HepG2 (cell line): ENCODE data around the gene MAP3K20. TPM values are rescaled to one million over a fixed set of nuclear protein-coding genes. Genes with fewer than 3 reads are reported as not detected.

Source experiments
- ATAD3A ChIP-seq: sonication (generic); formaldehyde crosslinking; IDR thresholded peaks from 2 replicates; pipeline ENCODE4 v1.4.0; 2020; ENCODE audit warnings: missing genetic modification reagents
- FOXP1 ChIP-seq, 2 experiments: fragments of 450-650 bp in 1 of 2; IDR thresholded peaks; 2 replicates each; pipeline ENCODE4 v1.6.1; 2017 to 2018; ENCODE audit warnings: antibody characterized with exemption in 1 of 2
- KDM2A ChIP-seq: sonication (generic); formaldehyde crosslinking; IDR thresholded peaks from 2 replicates; pipeline ENCODE4 v1.4.0; 2020; ENCODE audit warnings: low read depth, missing genetic modification reagents, borderline replicate concordance
- LCORL ChIP-seq, 2 experiments: fragments of 450-650 bp in 1 of 2; sonication (generic) in 1 of 2; formaldehyde crosslinking in 1 of 2; IDR thresholded peaks; 2 replicates each; pipeline versions ENCODE4 v1.5.0 to v1.6.1; 2017 to 2020; ENCODE audit warnings: antibody characterized with exemption in 1 of 2, missing genetic modification reagents in 1 of 2
- MED8 ChIP-seq: sonication (generic); formaldehyde crosslinking; IDR thresholded peaks from 2 replicates; pipeline ENCODE4 v1.8.1; 2023; ENCODE audit warnings: mild to moderate bottlenecking, missing genetic modification reagents; ENCODE audit not compliant: insufficient replicate concordance
- POGZ ChIP-seq: sonication (generic); formaldehyde crosslinking; IDR thresholded peaks from 2 replicates; pipeline ENCODE4 v1.4.0; 2020; ENCODE audit warnings: mild to moderate bottlenecking, missing genetic modification reagents
- RBAK ChIP-seq: sonication (generic); formaldehyde crosslinking; IDR thresholded peaks from 2 replicates; pipeline ENCODE4 v1.5.1; 2020; ENCODE audit warnings: mild to moderate bottlenecking, missing genetic modification reagents
- ZNF382 ChIP-seq: sonication (generic); formaldehyde crosslinking; IDR thresholded peaks from 2 replicates; pipeline ENCODE4 v1.5.0; 2020; ENCODE audit warnings: missing genetic modification reagents, mild to moderate bottlenecking, borderline replicate concordance
- ZNF546 ChIP-seq: sonication (generic); formaldehyde crosslinking; conservative IDR thresholded peaks from 2 replicates; pipeline ENCODE4 v1.8.1; 2023; ENCODE audit warnings: mild to moderate bottlenecking, missing genetic modification reagents
- ZNF747 ChIP-seq: sonication (generic); formaldehyde crosslinking; IDR thresholded peaks from 2 replicates; pipeline ENCODE4 v1.8.1; 2023; ENCODE audit warnings: missing genetic modification reagents, mild to moderate bottlenecking, borderline replicate concordance
- polyA plus RNA-seq, 8 experiments: library from polyadenylated mRNA; depleted of rRNA in 3 of 8; stranded (reverse) in 7 of 8; unstranded in 1 of 8; fragments of >200 nt; fragmentation: Illumina TruSeq in 4 of 8; extraction: Trizol in 4 of 8; gene quantifications; 2 replicates each; pipeline versions ENCODE4 v1.2.1 to v1.2.3, GENCODE V29; 2011 to 2016; ENCODE audit warnings: low read depth in 4 of 8, missing spikeins in 1 of 8, mixed read lengths in 1 of 8; ENCODE audit not compliant: insufficient read depth in 1 of 8
- total RNA-seq, 5 experiments: library from RNA; depleted of rRNA; stranded (reverse); fragments of >200 nt; fragmentation: Illumina TruSeq; extraction: Trizol; gene quantifications; 2 replicates each; pipeline ENCODE4 v1.2.3, GENCODE V29; 2016; ENCODE audit warnings: low read depth in 1 of 5
- TF ChIP-seq, protein P1 (sequence below): IDR thresholded peaks from 2 replicates; pipeline ENCODE4 v1.6.1; 2016; ENCODE audit warnings: low read depth
- TF ChIP-seq, protein P2 (sequence below): sonication (generic); formaldehyde crosslinking; IDR thresholded peaks from 2 replicates; pipeline ENCODE4 v1.4.0; 2020; ENCODE audit warnings: missing genetic modification reagents
- TF ChIP-seq, protein P3 (sequence below): sonication (generic); formaldehyde crosslinking; IDR thresholded peaks from 2 replicates; pipeline ENCODE4 v1.4.0; 2020; ENCODE audit warnings: missing genetic modification reagents, borderline replicate concordance
- TF ChIP-seq, protein P4 (sequence below): sonication (generic); formaldehyde crosslinking; IDR thresholded peaks from 2 replicates; pipeline ENCODE4 v1.4.0; 2020; ENCODE audit warnings: mild to moderate bottlenecking, missing genetic modification reagents
- TF ChIP-seq, protein P5 (sequence below): sonication (generic); formaldehyde crosslinking; IDR thresholded peaks from 2 replicates; pipeline ENCODE4 v1.4.0; 2020; ENCODE audit warnings: missing genetic modification reagents
- TF ChIP-seq, protein P6 (sequence below): sonication (generic); formaldehyde crosslinking; IDR thresholded peaks from 2 replicates; pipeline ENCODE4 v1.4.0; 2020; ENCODE audit warnings: mild to moderate bottlenecking, missing genetic modification reagents

Gene MAP3K20
- total and polyA plus RNA-seq, 2 of the 13 experiments (the other 11 are each of a cell fraction or from before 2014, with no cell fraction given), result 5.2 to 13.5 TPM

DNA sequence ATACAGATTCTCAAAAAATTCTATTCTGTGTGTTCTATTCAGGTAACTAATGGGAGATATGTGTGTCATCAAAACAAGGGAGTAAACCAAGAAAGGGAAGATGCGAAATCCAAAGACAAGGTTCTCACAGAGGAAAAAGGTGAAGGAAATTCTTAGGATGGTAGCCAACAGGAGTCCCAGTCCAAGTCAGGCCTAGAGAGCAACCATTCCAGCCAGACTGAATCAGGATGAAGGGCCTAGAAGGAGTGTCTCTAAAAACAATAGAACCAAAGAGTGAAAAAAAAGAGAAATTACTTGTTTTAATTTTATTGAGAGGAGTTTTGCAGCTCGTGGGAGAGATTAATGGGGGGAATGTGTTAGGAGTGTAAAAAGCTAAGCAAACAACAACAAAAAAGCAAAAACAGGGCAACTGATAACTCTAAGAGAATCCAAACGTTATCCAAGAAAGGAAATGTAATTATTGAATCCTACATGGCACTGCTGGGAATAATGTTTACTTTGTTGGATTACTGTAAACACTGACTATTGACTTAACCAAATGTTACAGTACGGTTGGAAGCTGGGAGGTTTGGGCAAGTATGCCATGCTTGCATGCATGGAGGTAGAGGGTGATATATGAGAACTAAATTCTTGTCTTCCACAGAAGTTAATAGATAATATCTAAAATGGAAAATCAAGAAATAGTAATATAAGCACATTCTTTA is 12.3 kb downstream of the MAP3K20 start (continued):
- TF ChIP-seq, protein P1, sequence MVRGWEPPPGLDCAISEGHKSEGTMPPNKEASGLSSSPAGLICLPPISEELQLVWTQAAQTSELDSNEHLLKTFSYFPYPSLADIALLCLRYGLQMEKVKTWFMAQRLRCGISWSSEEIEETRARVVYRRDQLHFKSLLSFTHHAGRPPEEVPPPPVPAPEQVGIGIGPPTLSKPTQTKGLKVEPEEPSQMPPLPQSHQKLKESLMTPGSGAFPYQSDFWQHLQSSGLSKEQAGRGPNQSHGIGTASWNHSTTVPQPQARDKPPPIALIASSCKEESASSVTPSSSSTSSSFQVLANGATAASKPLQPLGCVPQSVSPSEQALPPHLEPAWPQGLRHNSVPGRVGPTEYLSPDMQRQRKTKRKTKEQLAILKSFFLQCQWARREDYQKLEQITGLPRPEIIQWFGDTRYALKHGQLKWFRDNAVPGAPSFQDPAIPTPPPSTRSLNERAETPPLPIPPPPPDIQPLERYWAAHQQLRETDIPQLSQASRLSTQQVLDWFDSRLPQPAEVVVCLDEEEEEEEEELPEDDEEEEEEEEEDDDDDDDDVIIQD, result peak; percentile 92
- TF ChIP-seq, protein P2, sequence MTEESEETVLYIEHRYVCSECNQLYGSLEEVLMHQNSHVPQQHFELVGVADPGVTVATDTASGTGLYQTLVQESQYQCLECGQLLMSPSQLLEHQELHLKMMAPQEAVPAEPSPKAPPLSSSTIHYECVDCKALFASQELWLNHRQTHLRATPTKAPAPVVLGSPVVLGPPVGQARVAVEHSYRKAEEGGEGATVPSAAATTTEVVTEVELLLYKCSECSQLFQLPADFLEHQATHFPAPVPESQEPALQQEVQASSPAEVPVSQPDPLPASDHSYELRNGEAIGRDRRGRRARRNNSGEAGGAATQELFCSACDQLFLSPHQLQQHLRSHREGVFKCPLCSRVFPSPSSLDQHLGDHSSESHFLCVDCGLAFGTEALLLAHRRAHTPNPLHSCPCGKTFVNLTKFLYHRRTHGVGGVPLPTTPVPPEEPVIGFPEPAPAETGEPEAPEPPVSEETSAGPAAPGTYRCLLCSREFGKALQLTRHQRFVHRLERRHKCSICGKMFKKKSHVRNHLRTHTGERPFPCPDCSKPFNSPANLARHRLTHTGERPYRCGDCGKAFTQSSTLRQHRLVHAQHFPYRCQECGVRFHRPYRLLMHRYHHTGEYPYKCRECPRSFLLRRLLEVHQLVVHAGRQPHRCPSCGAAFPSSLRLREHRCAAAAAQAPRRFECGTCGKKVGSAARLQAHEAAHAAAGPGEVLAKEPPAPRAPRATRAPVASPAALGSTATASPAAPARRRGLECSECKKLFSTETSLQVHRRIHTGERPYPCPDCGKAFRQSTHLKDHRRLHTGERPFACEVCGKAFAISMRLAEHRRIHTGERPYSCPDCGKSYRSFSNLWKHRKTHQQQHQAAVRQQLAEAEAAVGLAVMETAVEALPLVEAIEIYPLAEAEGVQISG (CRISPR knock-in tag), result no peak
- TF ChIP-seq RBAK (no peak), FOXP1 (IDR thresholded peaks at IDR 0.05) (peak; percentile 80), FOXP1 (CRISPR knock-in tag; IDR thresholded peaks at IDR 0.05) (peak; percentile 88), ZNF382 (CRISPR knock-in tag) (no peak), KDM2A (CRISPR knock-in tag) (no peak), MED8 (CRISPR knock-in tag) (no peak), ZNF747 (CRISPR knock-in tag) (no peak), LCORL (IDR thresholded peaks at IDR 0.05) (peak; percentile 16; the same call in 1 of the 2 replicates), LCORL (CRISPR knock-in tag; IDR thresholded peaks at IDR 0.05) (no peak), POGZ (CRISPR knock-in tag) (peak; percentile 63; the same call in 1 of the 2 replicates), ZNF546 (no peak), ATAD3A (CRISPR knock-in tag) (no peak)
- TF ChIP-seq, protein P3, sequence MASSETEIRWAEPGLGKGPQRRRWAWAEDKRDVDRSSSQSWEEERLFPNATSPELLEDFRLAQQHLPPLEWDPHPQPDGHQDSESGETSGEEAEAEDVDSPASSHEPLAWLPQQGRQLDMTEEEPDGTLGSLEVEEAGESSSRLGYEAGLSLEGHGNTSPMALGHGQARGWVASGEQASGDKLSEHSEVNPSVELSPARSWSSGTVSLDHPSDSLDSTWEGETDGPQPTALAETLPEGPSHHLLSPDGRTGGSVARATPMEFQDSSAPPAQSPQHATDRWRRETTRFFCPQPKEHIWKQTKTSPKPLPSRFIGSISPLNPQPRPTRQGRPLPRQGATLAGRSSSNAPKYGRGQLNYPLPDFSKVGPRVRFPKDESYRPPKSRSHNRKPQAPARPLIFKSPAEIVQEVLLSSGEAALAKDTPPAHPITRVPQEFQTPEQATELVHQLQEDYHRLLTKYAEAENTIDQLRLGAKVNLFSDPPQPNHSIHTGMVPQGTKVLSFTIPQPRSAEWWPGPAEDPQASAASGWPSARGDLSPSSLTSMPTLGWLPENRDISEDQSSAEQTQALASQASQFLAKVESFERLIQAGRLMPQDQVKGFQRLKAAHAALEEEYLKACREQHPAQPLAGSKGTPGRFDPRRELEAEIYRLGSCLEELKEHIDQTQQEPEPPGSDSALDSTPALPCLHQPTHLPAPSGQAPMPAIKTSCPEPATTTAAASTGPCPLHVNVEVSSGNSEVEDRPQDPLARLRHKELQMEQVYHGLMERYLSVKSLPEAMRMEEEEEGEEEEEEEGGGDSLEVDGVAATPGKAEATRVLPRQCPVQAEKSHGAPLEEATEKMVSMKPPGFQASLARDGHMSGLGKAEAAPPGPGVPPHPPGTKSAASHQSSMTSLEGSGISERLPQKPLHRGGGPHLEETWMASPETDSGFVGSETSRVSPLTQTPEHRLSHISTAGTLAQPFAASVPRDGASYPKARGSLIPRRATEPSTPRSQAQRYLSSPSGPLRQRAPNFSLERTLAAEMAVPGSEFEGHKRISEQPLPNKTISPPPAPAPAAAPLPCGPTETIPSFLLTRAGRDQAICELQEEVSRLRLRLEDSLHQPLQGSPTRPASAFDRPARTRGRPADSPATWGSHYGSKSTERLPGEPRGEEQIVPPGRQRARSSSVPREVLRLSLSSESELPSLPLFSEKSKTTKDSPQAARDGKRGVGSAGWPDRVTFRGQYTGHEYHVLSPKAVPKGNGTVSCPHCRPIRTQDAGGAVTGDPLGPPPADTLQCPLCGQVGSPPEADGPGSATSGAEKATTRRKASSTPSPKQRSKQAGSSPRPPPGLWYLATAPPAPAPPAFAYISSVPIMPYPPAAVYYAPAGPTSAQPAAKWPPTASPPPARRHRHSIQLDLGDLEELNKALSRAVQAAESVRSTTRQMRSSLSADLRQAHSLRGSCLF, result no peak
- TF ChIP-seq, protein P4, sequence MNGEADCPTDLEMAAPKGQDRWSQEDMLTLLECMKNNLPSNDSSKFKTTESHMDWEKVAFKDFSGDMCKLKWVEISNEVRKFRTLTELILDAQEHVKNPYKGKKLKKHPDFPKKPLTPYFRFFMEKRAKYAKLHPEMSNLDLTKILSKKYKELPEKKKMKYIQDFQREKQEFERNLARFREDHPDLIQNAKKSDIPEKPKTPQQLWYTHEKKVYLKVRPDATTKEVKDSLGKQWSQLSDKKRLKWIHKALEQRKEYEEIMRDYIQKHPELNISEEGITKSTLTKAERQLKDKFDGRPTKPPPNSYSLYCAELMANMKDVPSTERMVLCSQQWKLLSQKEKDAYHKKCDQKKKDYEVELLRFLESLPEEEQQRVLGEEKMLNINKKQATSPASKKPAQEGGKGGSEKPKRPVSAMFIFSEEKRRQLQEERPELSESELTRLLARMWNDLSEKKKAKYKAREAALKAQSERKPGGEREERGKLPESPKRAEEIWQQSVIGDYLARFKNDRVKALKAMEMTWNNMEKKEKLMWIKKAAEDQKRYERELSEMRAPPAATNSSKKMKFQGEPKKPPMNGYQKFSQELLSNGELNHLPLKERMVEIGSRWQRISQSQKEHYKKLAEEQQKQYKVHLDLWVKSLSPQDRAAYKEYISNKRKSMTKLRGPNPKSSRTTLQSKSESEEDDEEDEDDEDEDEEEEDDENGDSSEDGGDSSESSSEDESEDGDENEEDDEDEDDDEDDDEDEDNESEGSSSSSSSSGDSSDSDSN (CRISPR knock-in tag), result no peak
- TF ChIP-seq, protein P5, sequence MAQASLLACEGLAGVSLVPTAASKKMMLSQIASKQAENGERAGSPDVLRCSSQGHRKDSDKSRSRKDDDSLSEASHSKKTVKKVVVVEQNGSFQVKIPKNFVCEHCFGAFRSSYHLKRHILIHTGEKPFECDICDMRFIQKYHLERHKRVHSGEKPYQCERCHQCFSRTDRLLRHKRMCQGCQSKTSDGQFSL, result no peak
- TF ChIP-seq, protein P6, sequence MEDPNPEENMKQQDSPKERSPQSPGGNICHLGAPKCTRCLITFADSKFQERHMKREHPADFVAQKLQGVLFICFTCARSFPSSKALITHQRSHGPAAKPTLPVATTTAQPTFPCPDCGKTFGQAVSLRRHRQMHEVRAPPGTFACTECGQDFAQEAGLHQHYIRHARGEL (CRISPR knock-in tag), result no peak
